Activated T-cell treated with anti-CD3 and anti-CD28 coated beads, Interleukin-2, amount 50 U/mL, for 24 hours (primary cell): ENCODE measurements around the gene CX3CL1.
"Not testable (repeated sequence)": the region's sequence is repeated elsewhere in the genome, so short reads cannot be mapped to it uniquely, and the experiment has no call there.

Experiments
- DNase-seq: peaks from one replicate; pipeline ENCODE4 v3.0.0-alpha.2; 2020
- H3K27ac Mint-ChIP-seq: 2 replicates; pipeline ENCODE4 v1.8.0; 2020; ENCODE audit warnings: mild to moderate bottlenecking, mixed read lengths
- H3K27me3 Mint-ChIP-seq: 2 replicates; pipeline ENCODE4 v1.8.0; 2020; ENCODE audit warnings: mixed read lengths
- H3K36me3 Mint-ChIP-seq: 2 replicates; pipeline ENCODE4 v1.8.0; 2020; ENCODE audit warnings: low read depth, mixed read lengths
- H3K4me1 Mint-ChIP-seq: 2 replicates; pipeline ENCODE4 v1.8.0; 2020; ENCODE audit warnings: low read depth, mixed read lengths
- H3K4me3 Mint-ChIP-seq: 2 replicates; pipeline ENCODE4 v1.8.0; 2020; ENCODE audit warnings: mild to moderate bottlenecking, moderate library complexity, mixed read lengths
- H3K9me3 Mint-ChIP-seq: 2 replicates; pipeline ENCODE4 v1.8.0; 2020; ENCODE audit warnings: mixed read lengths

The CX3CL1 gene

DNA sequence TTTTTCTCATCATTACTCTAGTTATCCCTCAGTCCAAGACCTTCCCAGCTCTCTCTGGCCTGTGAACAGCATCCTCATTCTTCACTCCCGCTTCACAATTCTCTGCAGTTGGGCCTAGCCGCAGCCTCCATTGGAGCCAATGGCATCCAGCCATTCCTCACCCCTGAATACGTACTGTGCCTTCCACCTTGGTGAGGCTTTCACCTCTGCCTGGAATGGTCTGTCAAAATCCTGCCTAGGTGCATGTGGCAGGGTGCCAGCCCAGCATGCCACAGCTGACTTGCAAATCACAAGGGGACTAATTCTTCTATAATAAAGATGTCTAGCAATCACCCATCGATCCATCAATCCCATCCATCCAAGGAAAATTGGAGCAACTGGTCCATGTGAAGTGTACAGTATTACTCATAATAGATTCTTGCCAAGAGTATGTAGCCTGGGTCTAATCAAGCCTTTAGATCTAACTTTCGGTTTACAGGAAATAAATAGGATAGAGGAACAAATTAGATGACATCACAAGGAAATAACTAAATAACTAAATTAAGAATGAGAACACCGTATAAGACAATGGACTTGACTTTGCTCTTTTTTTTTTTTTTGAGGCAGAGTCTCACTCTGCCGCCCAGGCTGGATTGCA, 5.1 kb upstream of the CX3CL1 start:
- Mint-ChIP-seq H3K36me3 (no peaks in the 10 kb centered on the region), H3K4me3 (no peak overlapping the region), H3K27ac (no peak overlapping the region), H3K9me3 (no peaks in the 10 kb centered on the region), H3K27me3 (peaks cover 12% of the 10 kb centered on the region), H3K4me1 (no peaks in the 10 kb centered on the region)
- no peak for DNase-seq

DNA sequence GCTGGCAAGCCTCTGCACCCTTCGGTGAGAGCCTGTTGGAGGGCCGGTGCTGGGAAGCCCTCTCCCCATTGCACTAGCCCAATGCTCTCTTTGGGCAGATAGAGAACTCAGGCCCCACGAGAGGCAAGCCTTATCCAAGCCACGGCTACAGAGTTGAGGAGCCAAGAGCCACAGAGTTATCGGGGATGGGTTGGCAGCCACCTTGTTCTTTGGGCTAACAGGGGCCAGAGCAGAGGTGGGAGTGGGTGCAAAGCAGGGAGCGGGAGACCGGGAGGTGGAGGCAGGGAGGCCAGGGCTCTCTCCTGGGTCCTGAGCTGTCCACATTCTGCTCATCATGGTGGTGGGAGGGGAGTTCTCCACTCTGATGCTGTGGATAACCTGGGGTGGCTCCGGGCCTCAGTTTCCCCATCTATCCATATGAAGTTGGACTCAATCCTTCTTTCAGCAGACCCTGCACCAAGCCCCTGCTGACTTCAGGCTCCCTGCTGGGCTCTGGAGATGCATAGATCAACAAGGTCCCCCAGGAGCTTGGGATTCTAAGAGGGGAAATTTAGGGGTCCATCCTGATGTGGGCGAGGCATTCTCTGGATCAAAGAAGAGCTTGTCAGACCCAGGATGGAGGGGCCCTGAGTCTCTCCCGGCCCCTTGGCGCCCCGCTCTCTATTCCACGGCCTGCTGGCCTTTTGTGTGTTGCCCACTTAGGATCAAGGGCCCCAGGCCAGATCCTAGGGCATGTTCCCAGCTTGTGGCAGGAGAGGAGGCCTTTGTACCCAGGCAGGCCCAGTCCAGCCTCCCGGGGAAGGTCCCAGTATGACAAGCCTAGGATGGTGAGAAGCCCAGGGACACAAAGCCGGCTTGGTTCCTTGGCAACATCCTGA, 557 bp upstream of the CX3CL1 start:
- no peak overlapping the region for H3K27ac Mint-ChIP-seq
- peaks cover 11% of the 10 kb centered on the region for H3K27me3 Mint-ChIP-seq
- H3K36me3 Mint-ChIP-seq, result no peaks in the 10 kb centered on the region
- H3K4me1 Mint-ChIP-seq, result peaks cover 6% of the 10 kb centered on the region
- DNase-seq, result no peak
- no peak overlapping the region for H3K4me3 Mint-ChIP-seq
- no peaks in the 10 kb centered on the region for H3K9me3 Mint-ChIP-seq

DNA sequence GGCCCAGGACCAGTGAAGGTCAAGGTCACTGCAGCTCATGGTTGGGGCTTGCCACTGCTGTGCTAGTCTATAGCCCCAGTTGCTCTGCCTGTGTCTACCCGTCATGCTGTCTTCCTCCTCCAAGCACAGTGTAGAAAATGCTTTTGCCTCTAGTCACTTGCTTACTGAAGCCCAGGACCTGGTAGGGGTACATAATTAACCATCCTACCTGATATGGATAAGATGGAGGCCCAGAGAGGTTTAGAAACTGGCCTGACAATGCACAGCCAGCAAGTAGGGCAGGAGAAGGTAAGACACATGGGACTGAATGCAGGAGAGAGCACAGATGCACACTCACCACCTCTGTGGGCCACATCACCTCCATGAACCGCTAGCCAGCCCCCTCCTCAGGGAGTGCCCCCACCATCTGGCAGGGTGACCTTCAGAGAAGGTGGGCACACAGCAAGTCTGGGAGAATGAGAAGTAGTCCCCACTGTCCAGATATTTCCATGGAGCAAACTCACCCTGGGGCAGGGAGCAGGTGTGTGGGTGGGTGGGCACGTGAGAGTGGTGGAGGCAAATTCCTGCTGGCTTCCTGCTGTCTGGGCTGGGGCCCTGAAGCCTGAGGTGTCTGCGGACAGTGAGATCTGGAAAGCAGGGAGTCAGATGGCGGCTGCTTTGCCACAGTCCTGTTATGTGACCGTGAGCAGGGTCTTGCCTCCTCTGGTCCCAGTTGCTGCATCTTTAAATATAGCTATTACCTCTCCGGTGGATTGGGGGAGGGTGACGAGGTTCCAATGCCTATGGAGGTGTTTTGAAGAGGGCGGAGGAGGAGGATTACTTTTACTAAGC, 1.0 kb downstream of the CX3CL1 start:
- Mint-ChIP-seq H3K4me1 (peaks cover 19% of the 10 kb centered on the region), H3K36me3 (no peaks in the 10 kb centered on the region), H3K9me3 (no peaks in the 10 kb centered on the region), H3K27me3 (peaks cover 2% of the 10 kb centered on the region), H3K27ac (no peak overlapping the region), H3K4me3 (no peak overlapping the region)
- DNase-seq, result no peak

DNA sequence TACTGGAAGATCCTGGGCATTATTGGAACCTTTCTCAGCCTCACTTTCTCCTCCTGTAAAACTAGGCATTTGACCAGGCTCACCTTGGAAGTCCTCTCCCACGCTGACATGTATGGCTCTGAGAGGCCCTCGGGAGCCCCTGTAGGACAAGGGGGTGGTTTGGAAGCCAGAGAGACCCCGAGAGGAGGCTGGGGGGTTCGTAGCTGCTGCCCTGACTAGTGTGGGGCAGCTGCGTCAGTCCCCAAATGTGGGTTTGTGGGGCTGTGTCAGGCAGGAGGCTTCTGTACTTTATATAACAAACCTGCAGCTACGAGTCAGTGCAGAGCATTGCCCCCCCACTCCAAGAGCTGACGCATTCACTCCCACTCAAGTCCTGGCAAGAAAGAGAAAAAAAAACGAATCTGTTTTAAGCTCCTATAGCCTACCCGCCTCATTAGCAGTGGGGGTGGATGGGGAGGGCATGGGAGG, 1.8 kb downstream of the CX3CL1 start:
- Mint-ChIP-seq H3K4me1 (peaks cover 19% of the 10 kb centered on the region), H3K27ac (no peak overlapping the region), H3K27me3 (peaks cover 2% of the 10 kb centered on the region), H3K4me3 (no peak overlapping the region), H3K36me3 (no peaks in the 10 kb centered on the region), H3K9me3 (no peaks in the 10 kb centered on the region)
- no peak for DNase-seq

DNA sequence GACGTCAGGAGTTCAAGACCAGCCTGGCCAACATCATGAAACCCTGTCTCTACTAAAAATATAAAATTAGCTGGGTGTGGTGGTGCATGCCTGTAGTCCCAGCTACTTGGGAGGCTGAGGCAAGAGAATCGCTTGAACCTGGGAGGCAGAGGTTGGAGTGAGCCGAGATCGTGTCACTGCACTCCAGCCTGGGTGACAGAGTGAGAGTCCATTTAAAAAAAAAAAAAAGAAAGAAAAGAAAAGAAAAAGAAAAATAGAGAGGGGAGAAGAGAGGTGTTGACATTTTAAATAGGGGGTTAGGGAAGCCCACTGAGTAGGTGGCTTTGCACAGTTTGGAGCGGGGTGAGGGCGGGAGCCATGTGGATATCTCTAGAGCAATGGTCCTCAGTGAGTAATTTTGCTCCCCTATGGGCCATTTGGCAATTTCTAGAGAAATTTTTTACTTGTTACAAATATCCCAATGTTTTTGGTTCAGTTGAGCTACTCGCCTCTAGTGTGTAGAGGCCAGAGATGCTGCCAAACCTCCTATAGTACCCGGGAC, 2.7 kb downstream of the CX3CL1 start:
- not testable (repeated sequence) for DNase-seq, H3K27me3 Mint-ChIP-seq, H3K9me3 Mint-ChIP-seq, H3K27ac Mint-ChIP-seq, H3K4me3 Mint-ChIP-seq, H3K36me3 Mint-ChIP-seq
- peaks cover 19% of the 10 kb centered on the region for H3K4me1 Mint-ChIP-seq

DNA sequence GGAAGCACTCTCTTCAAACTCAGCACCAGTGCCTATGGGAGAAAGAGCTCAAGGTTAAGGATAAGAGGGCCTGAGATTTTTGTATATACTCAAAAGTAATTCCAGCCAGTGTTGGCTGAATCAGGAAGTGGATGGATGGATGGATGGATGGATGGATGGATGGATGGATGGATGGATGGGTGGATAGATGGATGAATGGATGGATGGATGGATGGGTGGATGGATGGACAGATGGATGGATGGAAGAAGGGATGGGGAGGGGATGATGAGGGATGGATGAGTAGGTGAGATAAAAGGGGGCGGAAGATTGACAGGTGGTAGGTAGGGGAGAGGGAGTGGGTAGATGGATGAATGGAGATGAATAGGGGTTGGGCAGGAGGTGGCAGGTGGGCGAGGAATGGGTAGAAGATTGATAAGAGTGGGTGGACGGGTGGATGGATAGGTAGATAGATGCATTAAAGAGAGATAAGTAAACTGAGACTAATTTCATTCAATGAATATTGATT, 4.1 kb downstream of the CX3CL1 start:
- Mint-ChIP-seq H3K4me3 (no peak overlapping the region), H3K9me3 (no peaks in the 10 kb centered on the region), H3K36me3 (no peaks in the 10 kb centered on the region), H3K27ac (no peak overlapping the region), H3K4me1 (peaks cover 25% of the 10 kb centered on the region), H3K27me3 (peaks cover 2% of the 10 kb centered on the region)
- DNase-seq, result no peak

DNA sequence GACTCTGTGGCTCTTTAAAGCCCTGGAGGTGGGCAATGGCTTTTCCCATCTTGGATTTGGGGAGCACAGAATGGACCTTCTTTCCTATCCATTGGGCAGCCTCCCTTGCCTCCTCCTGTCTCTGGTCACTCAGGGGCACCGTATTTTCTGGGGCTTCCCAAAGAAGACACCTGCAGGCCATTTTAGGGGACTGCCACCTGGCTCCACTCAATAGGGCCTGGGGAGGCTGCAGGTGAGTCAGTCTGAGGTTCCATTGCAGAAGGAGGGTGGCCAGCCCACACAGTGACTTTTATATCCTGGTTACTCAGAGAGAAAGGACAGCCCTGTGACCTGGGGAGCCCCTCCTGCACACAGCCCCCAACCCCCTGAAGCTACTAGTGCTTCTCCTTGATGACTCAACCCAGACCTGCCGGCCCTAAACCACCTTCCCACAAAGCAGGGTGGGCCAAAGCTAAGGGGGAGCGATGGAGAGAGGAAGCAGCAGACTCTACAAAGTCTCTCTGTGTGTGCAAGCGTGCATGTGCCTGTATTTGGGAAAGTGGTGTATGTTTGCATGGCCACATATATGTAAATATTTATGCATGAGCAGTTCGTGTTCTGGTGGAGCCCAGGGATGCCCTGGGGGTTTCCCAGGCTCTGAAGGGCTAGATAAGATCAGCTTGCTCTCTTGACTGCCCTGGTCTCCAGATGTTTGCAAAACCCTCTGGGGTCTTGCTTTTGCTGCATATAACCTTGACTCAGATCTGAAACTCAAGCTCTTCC, 5.0 kb downstream of the CX3CL1 start:
- Mint-ChIP-seq H3K27ac (peak overlapping the region; percentile 48), H3K4me3 (no peak overlapping the region), H3K9me3 (no peaks in the 10 kb centered on the region), H3K36me3 (no peaks in the 10 kb centered on the region), H3K4me1 (peaks cover 28% of the 10 kb centered on the region), H3K27me3 (peaks cover 2% of the 10 kb centered on the region)
- DNase-seq, result peak; percentile 42

DNA sequence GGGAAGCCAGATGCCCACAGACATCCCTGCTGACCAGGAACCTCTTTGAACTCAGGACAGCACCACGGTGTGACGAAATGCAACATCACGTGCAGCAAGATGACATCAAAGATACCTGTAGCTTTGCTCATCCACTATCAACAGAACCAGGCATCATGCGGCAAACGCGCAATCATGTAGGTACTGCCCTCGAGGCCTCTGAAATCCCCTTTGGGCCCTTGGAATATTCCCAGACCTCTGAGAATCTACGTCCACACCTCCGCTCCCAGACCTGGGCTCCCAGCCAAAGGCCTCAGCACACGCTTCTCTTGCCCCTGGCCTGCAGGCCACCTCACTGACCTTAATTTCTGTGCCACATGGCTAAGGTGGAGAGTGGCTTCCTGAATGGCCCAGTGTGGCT, 7.3 kb downstream of the CX3CL1 start:
- no peaks in the 10 kb centered on the region for H3K36me3 Mint-ChIP-seq
- no peak overlapping the region for H3K4me3 Mint-ChIP-seq
- H3K4me1 Mint-ChIP-seq, result peaks cover 26% of the 10 kb centered on the region
- H3K9me3 Mint-ChIP-seq, result no peaks in the 10 kb centered on the region
- H3K27me3 Mint-ChIP-seq, result no peaks in the 10 kb centered on the region
- DNase-seq, result no peak
- H3K27ac Mint-ChIP-seq, result no peak overlapping the region

DNA sequence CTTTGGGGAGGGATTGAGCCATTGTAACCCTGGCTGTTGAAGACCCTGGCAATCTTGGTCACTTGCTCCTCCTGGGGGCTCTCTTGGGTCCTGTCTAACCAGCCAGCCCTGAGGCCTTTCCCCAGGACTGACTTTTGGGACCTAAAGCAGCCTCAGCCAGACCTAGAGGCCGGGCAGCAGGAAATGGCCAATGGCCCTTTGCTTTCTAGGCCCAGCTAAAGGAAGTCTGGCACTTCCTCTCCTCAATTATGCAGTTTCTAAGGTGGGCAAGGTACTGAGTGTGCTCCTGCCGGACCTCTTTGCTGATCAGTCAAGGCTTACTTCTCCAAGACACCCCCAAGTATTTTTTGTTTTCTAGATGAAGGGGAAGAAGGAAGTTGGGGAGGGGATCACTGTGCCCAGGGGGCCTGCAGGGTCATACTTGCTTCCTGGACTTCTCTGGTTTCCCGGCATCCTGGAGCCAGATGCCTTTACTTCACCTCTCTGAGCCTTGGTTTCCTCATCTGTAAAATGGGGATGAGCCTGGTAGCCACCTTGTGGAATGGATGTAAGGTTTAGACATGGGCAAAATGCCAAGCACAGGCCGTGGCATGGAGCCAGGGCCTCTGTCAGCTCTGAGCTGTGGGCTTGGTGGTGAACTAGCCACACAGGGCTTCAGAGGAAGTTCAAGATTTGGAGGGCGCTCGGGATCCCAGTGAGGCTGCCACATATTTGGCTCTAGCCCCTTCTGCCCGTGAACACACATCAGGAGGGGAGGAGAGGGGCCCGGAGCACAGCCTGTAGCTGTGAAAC, 8.6 kb downstream of the CX3CL1 start:
- Mint-ChIP-seq H3K36me3 (no peaks in the 10 kb centered on the region), H3K27ac (no peak overlapping the region), H3K27me3 (no peaks in the 10 kb centered on the region), H3K9me3 (no peaks in the 10 kb centered on the region), H3K4me1 (peaks cover 26% of the 10 kb centered on the region), H3K4me3 (no peak overlapping the region)
- no peak for DNase-seq

DNA sequence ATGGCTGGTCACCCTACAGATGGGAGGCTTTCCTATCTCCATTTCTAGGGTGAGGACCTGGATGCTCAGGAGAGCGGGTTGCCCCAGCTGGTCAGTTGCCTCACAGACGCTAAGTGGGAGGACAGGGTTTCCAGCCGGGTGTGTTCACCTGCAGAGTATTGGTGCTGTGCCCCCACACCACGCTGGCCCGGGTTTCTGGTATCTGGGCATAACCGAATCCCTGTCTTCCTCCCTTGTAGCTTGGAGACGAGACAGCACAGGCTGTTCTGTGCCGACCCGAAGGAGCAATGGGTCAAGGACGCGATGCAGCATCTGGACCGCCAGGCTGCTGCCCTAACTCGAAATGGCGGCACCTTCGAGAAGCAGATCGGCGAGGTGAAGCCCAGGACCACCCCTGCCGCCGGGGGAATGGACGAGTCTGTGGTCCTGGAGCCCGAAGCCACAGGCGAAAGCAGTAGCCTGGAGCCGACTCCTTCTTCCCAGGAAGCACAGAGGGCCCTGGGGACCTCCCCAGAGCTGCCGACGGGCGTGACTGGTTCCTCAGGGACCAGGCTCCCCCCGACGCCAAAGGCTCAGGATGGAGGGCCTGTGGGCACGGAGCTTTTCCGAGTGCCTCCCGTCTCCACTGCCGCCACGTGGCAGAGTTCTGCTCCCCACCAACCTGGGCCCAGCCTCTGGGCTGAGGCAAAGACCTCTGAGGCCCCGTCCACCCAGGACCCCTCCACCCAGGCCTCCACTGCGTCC, 9.7 kb downstream of the CX3CL1 start:
- DNase-seq, result no peak
- no peaks in the 10 kb centered on the region for H3K9me3 Mint-ChIP-seq
- no peak overlapping the region for H3K4me3 Mint-ChIP-seq
- peaks cover 19% of the 10 kb centered on the region for H3K4me1 Mint-ChIP-seq
- no peaks in the 10 kb centered on the region for H3K36me3 Mint-ChIP-seq
- no peaks in the 10 kb centered on the region for H3K27me3 Mint-ChIP-seq
- H3K27ac Mint-ChIP-seq, result no peak overlapping the region

DNA sequence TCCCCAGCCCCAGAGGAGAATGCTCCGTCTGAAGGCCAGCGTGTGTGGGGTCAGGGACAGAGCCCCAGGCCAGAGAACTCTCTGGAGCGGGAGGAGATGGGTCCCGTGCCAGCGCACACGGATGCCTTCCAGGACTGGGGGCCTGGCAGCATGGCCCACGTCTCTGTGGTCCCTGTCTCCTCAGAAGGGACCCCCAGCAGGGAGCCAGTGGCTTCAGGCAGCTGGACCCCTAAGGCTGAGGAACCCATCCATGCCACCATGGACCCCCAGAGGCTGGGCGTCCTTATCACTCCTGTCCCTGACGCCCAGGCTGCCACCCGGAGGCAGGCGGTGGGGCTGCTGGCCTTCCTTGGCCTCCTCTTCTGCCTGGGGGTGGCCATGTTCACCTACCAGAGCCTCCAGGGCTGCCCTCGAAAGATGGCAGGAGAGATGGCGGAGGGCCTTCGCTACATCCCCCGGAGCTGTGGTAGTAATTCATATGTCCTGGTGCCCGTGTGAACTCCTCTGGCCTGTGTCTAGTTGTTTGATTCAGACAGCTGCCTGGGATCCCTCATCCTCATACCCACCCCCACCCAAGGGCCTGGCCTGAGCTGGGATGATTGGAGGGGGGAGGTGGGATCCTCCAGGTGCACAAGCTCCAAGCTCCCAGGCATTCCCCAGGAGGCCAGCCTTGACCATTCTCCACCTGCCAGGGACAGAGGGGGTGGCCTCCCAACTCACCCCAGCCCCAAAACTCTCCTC, 10.4 kb downstream of the CX3CL1 start:
- DNase-seq, result no peak
- H3K9me3 Mint-ChIP-seq, result no peaks in the 10 kb centered on the region
- H3K27ac Mint-ChIP-seq, result no peak overlapping the region
- peaks cover 12% of the 10 kb centered on the region for H3K4me1 Mint-ChIP-seq
- no peaks in the 10 kb centered on the region for H3K36me3 Mint-ChIP-seq
- H3K27me3 Mint-ChIP-seq, result no peaks in the 10 kb centered on the region
- no peak overlapping the region for H3K4me3 Mint-ChIP-seq
